IMR-90 (cell line): ENCODE data around the gene AFG1L. TPM values are rescaled to one million over a fixed set of nuclear protein-coding genes. Genes with fewer than 3 reads are reported as not detected.

Experiments used
- ATAC-seq: fragments of 200-7000 bp; cut with Tn5 transposase; 2 replicates; pipeline ENCODE4 v1.9.1; 2020; ENCODE audit warnings: low read depth, mild to moderate bottlenecking, moderate library complexity
- BruUV-seq: library from RNA; stranded (reverse); fragments of 400-500 nt; replicated peaks from 2 replicates; lab custom pipeline; 2021; lab: Mats Ljungman, UMichigan
- CTCF ChIA-PET: fragments of 300-600 bp; formaldehyde crosslinking; extraction: SDS; loops from one replicate; lab custom pipeline; 2021; ENCODE audit warnings: antibody characterized with exemption; lab: Yijun Ruan, JAX
- POLR2A ChIA-PET: fragments of 300-600 bp; sonication (Branson Sonifier 250); formaldehyde crosslinking; loops from one replicate; lab custom pipeline; 2022; ENCODE audit warnings: antibody characterized with exemption; ENCODE audit not compliant: unreplicated experiment; lab: Charles Lee
- DNase-seq: peaks from one replicate; pipeline ENCODE4 v3.0.0; 2013
- H2AFZ ChIP-seq: replicated peaks from 2 replicates; pipeline ENCODE3; 2013; ENCODE audit warnings: low read length, mild to moderate bottlenecking; ENCODE audit not compliant: poor library complexity
- H2AK5ac ChIP-seq: 2 replicates; pipeline ENCODE4 v1.6.1; 2013; ENCODE audit warnings: low read depth, low read length, inconsistent platforms
- H2AK9ac ChIP-seq: replicated peaks from 2 replicates; pipeline ENCODE3; 2013; ENCODE audit warnings: mild to moderate bottlenecking, low read depth, low read length, moderate library complexity; ENCODE audit not compliant: poor library complexity
- H2BK120ac ChIP-seq: 2 replicates; pipeline ENCODE4 v1.6.1; 2013; ENCODE audit warnings: low read depth, low read length, inconsistent platforms
- H2BK15ac ChIP-seq: 3 replicates; pipeline ENCODE4 v1.6.1; 2013; ENCODE audit warnings: low read depth, low read length, inconsistent platforms
- H2BK20ac ChIP-seq: 2 replicates; pipeline ENCODE4 v1.6.1; 2013; ENCODE audit warnings: low read depth, mild to moderate bottlenecking, inconsistent platforms, low read length, moderate library complexity
- H2BK5ac ChIP-seq: 2 replicates; pipeline ENCODE4 v1.6.1; 2013; ENCODE audit warnings: mild to moderate bottlenecking, low read depth, low read length, inconsistent platforms; ENCODE audit not compliant: poor library complexity, severe bottlenecking
- H3K14ac ChIP-seq: replicated peaks from 2 replicates; pipeline ENCODE4 v1.6.1; 2013; ENCODE audit warnings: low read depth, low read length, inconsistent platforms
- H3K18ac ChIP-seq: 2 replicates; pipeline ENCODE4 v1.6.1; 2013; ENCODE audit warnings: low read depth, low read length, control low read depth
- H3K23ac ChIP-seq: 2 replicates; pipeline ENCODE4 v1.6.1; 2013; ENCODE audit warnings: low read depth, low read length, inconsistent platforms
- H3K27ac ChIP-seq: 2 replicates; pipeline ENCODE4 v1.5.1; 2013; ENCODE audit warnings: mild to moderate bottlenecking, control low read depth, low read length; ENCODE audit not compliant: insufficient read depth
- H3K27me3 ChIP-seq: 2 replicates; pipeline ENCODE4 v1.6.1; 2013; ENCODE audit warnings: low read length; ENCODE audit not compliant: control insufficient read depth, insufficient read depth
- H3K36me3 ChIP-seq: 2 replicates; pipeline ENCODE4 v1.6.1; 2013; ENCODE audit warnings: low read length, mixed read lengths; ENCODE audit not compliant: control insufficient read depth, insufficient read depth
- H3K4ac ChIP-seq: 2 replicates; pipeline ENCODE4 v1.6.1; 2013; ENCODE audit warnings: low read depth, low read length, inconsistent platforms
- H3K4me1 ChIP-seq: 2 replicates; pipeline ENCODE4 v1.6.1; 2013; ENCODE audit warnings: low read length, mixed read lengths; ENCODE audit not compliant: control insufficient read depth, insufficient read depth
- H3K4me2 ChIP-seq: 2 replicates; pipeline ENCODE4 v1.6.1; 2013; ENCODE audit warnings: low read depth, mild to moderate bottlenecking, control low read depth, low read length, moderate library complexity
- H3K4me3 ChIP-seq: 2 replicates; pipeline ENCODE4 v1.5.1; 2013; ENCODE audit warnings: low read depth, mild to moderate bottlenecking, control low read depth, low read length, moderate library complexity; ENCODE audit not compliant: insufficient read depth
- H3K56ac ChIP-seq: 2 replicates; pipeline ENCODE4 v1.6.1; 2013; ENCODE audit warnings: low read length, inconsistent platforms; ENCODE audit not compliant: insufficient read depth; ENCODE audit errors: extremely low read depth
- H3K79me1 ChIP-seq, 2 experiments: 2 replicates each; pipeline ENCODE4 v1.6.1; 2013; ENCODE audit warnings: low read length in 2 of 2, inconsistent platforms in 1 of 2, low read depth in 1 of 2
- H3K9ac ChIP-seq: 2 replicates; pipeline ENCODE4 v1.6.1; 2013; ENCODE audit warnings: low read depth, low read length, control low read depth
- H3K9me1 ChIP-seq: 2 replicates; pipeline ENCODE4 v1.6.1; 2013; ENCODE audit warnings: low read length, inconsistent platforms; ENCODE audit not compliant: insufficient read depth
- H3K9me3 ChIP-seq: 2 replicates; pipeline ENCODE4 v1.6.1; 2013; ENCODE audit warnings: low read length; ENCODE audit not compliant: control insufficient read depth, insufficient read depth
- H4K20me1 ChIP-seq: 2 replicates; pipeline ENCODE4 v1.6.1; 2013; ENCODE audit warnings: low read length, inconsistent platforms; ENCODE audit not compliant: insufficient read depth
- H4K5ac ChIP-seq: 2 replicates; pipeline ENCODE4 v1.6.1; 2013; ENCODE audit warnings: mild to moderate bottlenecking, low read depth, low read length, control low read depth
- H4K8ac ChIP-seq, 2 experiments: 2 replicates each; pipeline ENCODE4 v1.6.1; 2013; ENCODE audit warnings: low read depth in 2 of 2, low read length in 2 of 2, control low read depth in 1 of 2, inconsistent platforms in 1 of 2
- H4K91ac ChIP-seq: 2 replicates; pipeline ENCODE4 v1.6.1; 2013; ENCODE audit warnings: low read depth, low read length, inconsistent platforms; ENCODE audit not compliant: insufficient read depth
- CEBPB ChIP-seq: IDR thresholded peaks from 2 replicates; pipeline ENCODE4 v1.6.1; 2012; ENCODE audit warnings: low read depth, low read length, improper control_type of control experiment
- dilution Hi-C: fragments of 300-500 bp; cut with HindIII; formaldehyde crosslinking; loops from one replicate; pipeline ENCODE4 v1.14.3; 2018; ENCODE audit warnings: low sequenced_read_pairs; ENCODE audit not compliant: unreplicated experiment
- in situ Hi-C: fragments of 300-500 bp; cut with MboI; formaldehyde crosslinking; loops from 3 replicates; pipeline ENCODE4 v1.14.3; 2019; ENCODE audit warnings: low sequenced_read_pairs, inconsistent platforms, mixed read lengths
- intact Hi-C: fragments of 100-400 bp; cut with micrococcal nuclease; formaldehyde crosslinking; loops from 2 replicates; pipeline ENCODE4 v1.10.0; 2022
- polyA plus RNA-seq, 3 experiments: library from polyadenylated mRNA; depleted of rRNA; stranded (reverse); fragments of >200 nt; gene quantifications; 2 replicates each; pipeline ENCODE4 v1.2.3, GENCODE V29; 2012; ENCODE audit warnings: low replicate concordance in 1 of 3
- total RNA-seq: library from RNA; depleted of rRNA; stranded (reverse); fragments of >200 nt; gene quantifications from 2 replicates; pipeline ENCODE4 v1.2.3, GENCODE V29; 2012
- TF ChIP-seq, protein P1 (sequence below): fragments of 150-350 bp; IDR thresholded peaks from 2 replicates; pipeline ENCODE4 v1.6.1; 2017; ENCODE audit warnings: mild to moderate bottlenecking, antibody characterized with exemption, low read length, low read depth

Gene AFG1L
- total and polyA plus RNA-seq, 2 of the 4 experiments (the other 2 are of a cell fraction) = 1.0 to 2.0 TPM

DNA sequence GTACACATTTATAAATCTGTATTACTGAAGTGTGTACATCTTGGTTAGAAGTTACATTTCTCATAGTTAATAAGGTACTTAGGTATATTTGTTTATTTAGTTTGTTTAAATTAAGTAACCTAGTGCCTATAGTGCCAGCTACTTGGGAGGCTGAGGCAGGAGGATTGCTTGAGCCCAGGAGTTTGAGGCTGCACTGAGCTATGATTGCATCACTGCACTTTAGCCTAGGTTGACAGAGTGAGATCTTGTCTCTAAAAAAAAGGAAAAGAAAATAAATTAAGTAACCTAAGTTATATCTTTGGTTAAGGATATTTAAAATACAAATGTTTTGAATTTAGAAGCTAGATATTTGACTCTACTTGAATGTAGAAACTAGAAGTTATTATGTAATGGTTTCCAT lies 9.5 kb upstream of the AFG1L start:
- no peak overlapping the region for H2AFZ ChIP-seq
- no peak overlapping the region for H2BK120ac ChIP-seq
- no peak overlapping the region for H2AK5ac ChIP-seq
- H3K14ac ChIP-seq = no peak overlapping the region
- H3K9me3 ChIP-seq = no peaks in the 10 kb centered on the region
- H3K27me3 ChIP-seq = no peaks in the 10 kb centered on the region; the same call in none of the 2 replicates
- no peak overlapping the region for H4K8ac ChIP-seq
- no peak overlapping the region for H3K4ac ChIP-seq
- no peak for ATAC-seq
- H4K91ac ChIP-seq = no peak overlapping the region
- no peak overlapping the region for H2BK20ac ChIP-seq
- H3K4me1 ChIP-seq = no peaks in the 10 kb centered on the region
- no peak overlapping the region for H3K56ac ChIP-seq
- no peak for DNase-seq
- H3K79me1 ChIP-seq = no peaks in the 10 kb centered on the region
- no peak overlapping the region for H3K4me3 ChIP-seq
- in situ Hi-C loops (no loop called here), dilution Hi-C loops (no loop called here), intact Hi-C loops (no loop called here)
- no peak overlapping the region for H4K5ac ChIP-seq
- no peak overlapping the region for H3K4me2 ChIP-seq
- no TSS peak for BruUV-seq
- POLR2A ChIA-PET = no interaction called here
- no peak overlapping the region for H3K9ac ChIP-seq
- CTCF ChIA-PET = interaction anchor here (0.5 to 0.6 kb wide), 2 partner anchors 25 to 691 kb away, joined by 3 read pairs; no protein-coding TSS in a partner anchor
- no peaks in the 10 kb centered on the region for H3K36me3 ChIP-seq
- H3K23ac ChIP-seq = no peak overlapping the region
- H3K9me1 ChIP-seq = no peaks in the 10 kb centered on the region
- no peak overlapping the region for H2AK9ac ChIP-seq
- TF ChIP-seq CEBPB = peak; percentile 12; the same call in 1 of the 2 replicates
- TF ChIP-seq, protein P1, sequence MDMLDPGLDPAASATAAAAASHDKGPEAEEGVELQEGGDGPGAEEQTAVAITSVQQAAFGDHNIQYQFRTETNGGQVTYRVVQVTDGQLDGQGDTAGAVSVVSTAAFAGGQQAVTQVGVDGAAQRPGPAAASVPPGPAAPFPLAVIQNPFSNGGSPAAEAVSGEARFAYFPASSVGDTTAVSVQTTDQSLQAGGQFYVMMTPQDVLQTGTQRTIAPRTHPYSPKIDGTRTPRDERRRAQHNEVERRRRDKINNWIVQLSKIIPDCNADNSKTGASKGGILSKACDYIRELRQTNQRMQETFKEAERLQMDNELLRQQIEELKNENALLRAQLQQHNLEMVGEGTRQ = no peak
- no peak overlapping the region for H3K27ac ChIP-seq
- no peak overlapping the region for H2BK5ac ChIP-seq
- no peaks in the 10 kb centered on the region for H4K20me1 ChIP-seq
- no peak overlapping the region for H3K18ac ChIP-seq
- no peak overlapping the region for H2BK15ac ChIP-seq
